Measurements from ENCODE around the gene TRAM2. TPM values are rescaled to one million over a fixed set of nuclear protein-coding genes. Genes with fewer than 3 reads are reported as not detected.

Gene TRAM2
- total RNA-seq, 1 experiment from 2014 or later = 21.2 TPM

DNA sequence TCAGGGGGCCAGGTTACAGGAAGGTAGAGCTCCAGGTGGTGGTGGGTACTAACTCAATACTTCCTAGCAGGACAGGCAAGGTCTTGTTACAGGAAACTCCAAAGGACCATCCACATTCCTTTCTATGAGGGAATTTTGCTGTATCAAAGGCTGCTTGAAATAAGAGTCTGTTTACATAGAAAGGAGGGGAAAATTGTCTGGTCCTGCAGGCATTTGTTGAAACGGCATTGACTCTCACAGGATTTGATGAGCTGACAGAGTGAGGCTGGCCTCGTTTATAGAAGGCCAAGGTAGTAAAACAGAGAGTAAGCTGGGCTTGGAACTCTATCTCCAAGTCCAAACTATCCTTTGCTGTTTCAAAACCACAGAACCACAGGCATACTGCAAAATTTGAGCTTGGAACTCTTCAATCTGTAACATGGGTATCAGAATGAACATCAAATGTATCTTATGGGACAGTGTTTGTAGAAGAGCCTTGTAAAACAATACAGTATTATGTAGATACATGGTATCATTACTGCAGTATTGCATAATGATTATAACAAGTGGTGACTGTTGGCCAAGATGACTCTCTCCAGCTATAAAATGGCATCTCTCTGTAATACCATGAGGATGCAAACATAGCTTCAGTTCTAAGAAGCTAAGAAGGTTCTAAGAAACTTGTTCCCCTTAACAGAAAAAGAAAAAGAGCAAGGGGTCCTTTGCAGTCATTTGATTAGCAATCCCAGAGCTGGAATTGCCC is 61.5 kb downstream of the TRAM2 start:
- no peak for DNase-seq

More for the DNA sequence above, 61.5 kb downstream of the TRAM2 start:
- H3K14ac ChIP-seq (ENCODE audit: insufficient read depth, low read length) = no peak overlapping the region
- peaks cover 5% of the 10 kb centered on the region; the same call in 1 of the 2 replicates for H3K4me1 ChIP-seq (ENCODE audit: insufficient read depth, low read length)
- no peak overlapping the region for H3K4me2 ChIP-seq (ENCODE audit: insufficient read depth, insufficient read length, low read length)
- H3K79me1 ChIP-seq (ENCODE audit: insufficient read depth, low read depth, low read length, poor library complexity, severe bottlenecking) = no peaks in the 10 kb centered on the region
- no peaks in the 10 kb centered on the region for H4K20me1 ChIP-seq (ENCODE audit: control insufficient read depth, insufficient read depth, insufficient read length)
- no peaks in the 10 kb centered on the region for H3K9me3 ChIP-seq (ENCODE audit: control insufficient read depth, low read depth, low read length)
- Mint-ChIP-seq H3K4me1 (peaks cover 43 to 65% of the 10 kb centered on the region in 2 experiments), H3K9me3 (no peaks in the 10 kb centered on the region), H3K27ac (peak overlapping the region in 1 of 3 experiments; percentile 30; a peak in 2 of 7 replicates), H3K4me3 (no peak overlapping the region), H3K27me3 (ENCODE audit: low read depth) (no peaks in the 10 kb centered on the region), H3K36me3 (ENCODE audit: insufficient read depth in 1 of 3, low read depth in 3 of 3) (peaks cover 6 to 38% (median 14%) of the 10 kb centered on the region in 3 experiments; a peak in 4 of 7 replicates)
- no peak overlapping the region for H2BK15ac ChIP-seq (ENCODE audit: low read depth, low read length)
- no peak overlapping the region for H3K27ac ChIP-seq (ENCODE audit: insufficient read length, low read depth, low read length)
- H4K8ac ChIP-seq (replicated peaks; ENCODE audit: insufficient read length, low read depth, low read length) = no peak overlapping the region
- H2AFZ ChIP-seq (ENCODE audit: low read length) = no peak overlapping the region
- H2AK5ac ChIP-seq (ENCODE audit: insufficient read length, low read length) = no peak overlapping the region
- TF ChIP-seq, protein P1, sequence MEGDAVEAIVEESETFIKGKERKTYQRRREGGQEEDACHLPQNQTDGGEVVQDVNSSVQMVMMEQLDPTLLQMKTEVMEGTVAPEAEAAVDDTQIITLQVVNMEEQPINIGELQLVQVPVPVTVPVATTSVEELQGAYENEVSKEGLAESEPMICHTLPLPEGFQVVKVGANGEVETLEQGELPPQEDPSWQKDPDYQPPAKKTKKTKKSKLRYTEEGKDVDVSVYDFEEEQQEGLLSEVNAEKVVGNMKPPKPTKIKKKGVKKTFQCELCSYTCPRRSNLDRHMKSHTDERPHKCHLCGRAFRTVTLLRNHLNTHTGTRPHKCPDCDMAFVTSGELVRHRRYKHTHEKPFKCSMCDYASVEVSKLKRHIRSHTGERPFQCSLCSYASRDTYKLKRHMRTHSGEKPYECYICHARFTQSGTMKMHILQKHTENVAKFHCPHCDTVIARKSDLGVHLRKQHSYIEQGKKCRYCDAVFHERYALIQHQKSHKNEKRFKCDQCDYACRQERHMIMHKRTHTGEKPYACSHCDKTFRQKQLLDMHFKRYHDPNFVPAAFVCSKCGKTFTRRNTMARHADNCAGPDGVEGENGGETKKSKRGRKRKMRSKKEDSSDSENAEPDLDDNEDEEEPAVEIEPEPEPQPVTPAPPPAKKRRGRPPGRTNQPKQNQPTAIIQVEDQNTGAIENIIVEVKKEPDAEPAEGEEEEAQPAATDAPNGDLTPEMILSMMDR (conservative IDR thresholded peaks at IDR 0.05) = no peak
- no CpG with 5 or more reads among the region's 2 CpGs for WGBS (ENCODE audit: extremely low coverage, insufficient read length, low lambda C conversion rate)
- no peak overlapping the region for H3K9ac ChIP-seq (ENCODE audit: extremely low read depth, insufficient read length, low read length)
- H3K23me2 ChIP-seq (ENCODE audit: insufficient read length, low read depth, low read length, poor library complexity, severe bottlenecking) = no peaks in the 10 kb centered on the region
- H3K56ac ChIP-seq (ENCODE audit: insufficient read length, low read depth, low read length) = no peak overlapping the region
- no peak overlapping the region for H2BK12ac ChIP-seq (ENCODE audit: insufficient read length, low read depth, low read length)
- H3K18ac ChIP-seq (ENCODE audit: insufficient read length, low read depth, low read length) = no peak overlapping the region
- peaks cover 2% of the 10 kb centered on the region; the same call in 1 of the 2 replicates for H3K79me2 ChIP-seq (ENCODE audit: insufficient read depth, low read length)
- no peak overlapping the region for H3K4ac ChIP-seq (ENCODE audit: low read depth, low read length)
- no peak overlapping the region for H2BK20ac ChIP-seq (ENCODE audit: low read depth, low read length, poor library complexity, severe bottlenecking)
- no peak overlapping the region for H3T11ph ChIP-seq (ENCODE audit: low read length)
- H2BK120ac ChIP-seq (ENCODE audit: low read depth, low read length, poor library complexity, severe bottlenecking) = no peak overlapping the region
- no peak overlapping the region for H3K23ac ChIP-seq (ENCODE audit: insufficient read length, low read depth, low read length)
- H4K5ac ChIP-seq (ENCODE audit: insufficient read length, low read depth, low read length) = no peak overlapping the region
- H3K27me3 ChIP-seq (ENCODE audit: insufficient read depth, low read length) = no peaks in the 10 kb centered on the region
- no peak overlapping the region for H2BK5ac ChIP-seq (ENCODE audit: insufficient read length, low read length)
- H4K91ac ChIP-seq (ENCODE audit: insufficient read length, low read depth, low read length) = no peak overlapping the region

Data from H9 (cell line).